Stimulated activated naive CD4-positive, alpha-beta T cell treated with Interleukin-2 at 50 U/mL for 16 hours (primary cell): Measurements from ENCODE around the gene UMODL1.

Source experiments
- DNase-seq: peaks from one replicate; lab custom pipeline; 2025; lab: John Stamatoyannopoulos, UW

Gene UMODL1

GRCh38 chr21:42190486-42190863, 119.4 kb downstream of the UMODL1 start:
- DNase-seq: no peak

DNA sequence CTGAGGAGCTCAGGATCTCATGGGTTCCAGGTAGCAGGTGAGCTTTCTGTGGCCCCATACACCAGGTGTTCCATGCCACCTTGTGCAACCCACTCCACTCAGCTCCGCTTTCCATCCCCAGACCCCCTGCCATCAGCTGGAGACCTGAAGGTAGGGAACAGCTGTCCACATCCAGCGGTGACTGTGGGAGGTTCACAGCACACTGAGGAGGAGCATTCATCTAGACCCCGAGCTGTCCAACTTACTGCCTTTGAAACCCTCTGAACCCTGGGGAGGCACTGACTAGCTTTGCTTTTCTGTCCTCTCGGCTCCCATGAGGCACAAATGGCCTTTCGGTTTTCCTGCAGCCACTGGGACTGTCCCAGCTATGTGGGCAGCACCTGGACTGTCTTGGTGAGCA, 119.9 kb downstream of the UMODL1 start:
- DNase-seq: no peak

DNA sequence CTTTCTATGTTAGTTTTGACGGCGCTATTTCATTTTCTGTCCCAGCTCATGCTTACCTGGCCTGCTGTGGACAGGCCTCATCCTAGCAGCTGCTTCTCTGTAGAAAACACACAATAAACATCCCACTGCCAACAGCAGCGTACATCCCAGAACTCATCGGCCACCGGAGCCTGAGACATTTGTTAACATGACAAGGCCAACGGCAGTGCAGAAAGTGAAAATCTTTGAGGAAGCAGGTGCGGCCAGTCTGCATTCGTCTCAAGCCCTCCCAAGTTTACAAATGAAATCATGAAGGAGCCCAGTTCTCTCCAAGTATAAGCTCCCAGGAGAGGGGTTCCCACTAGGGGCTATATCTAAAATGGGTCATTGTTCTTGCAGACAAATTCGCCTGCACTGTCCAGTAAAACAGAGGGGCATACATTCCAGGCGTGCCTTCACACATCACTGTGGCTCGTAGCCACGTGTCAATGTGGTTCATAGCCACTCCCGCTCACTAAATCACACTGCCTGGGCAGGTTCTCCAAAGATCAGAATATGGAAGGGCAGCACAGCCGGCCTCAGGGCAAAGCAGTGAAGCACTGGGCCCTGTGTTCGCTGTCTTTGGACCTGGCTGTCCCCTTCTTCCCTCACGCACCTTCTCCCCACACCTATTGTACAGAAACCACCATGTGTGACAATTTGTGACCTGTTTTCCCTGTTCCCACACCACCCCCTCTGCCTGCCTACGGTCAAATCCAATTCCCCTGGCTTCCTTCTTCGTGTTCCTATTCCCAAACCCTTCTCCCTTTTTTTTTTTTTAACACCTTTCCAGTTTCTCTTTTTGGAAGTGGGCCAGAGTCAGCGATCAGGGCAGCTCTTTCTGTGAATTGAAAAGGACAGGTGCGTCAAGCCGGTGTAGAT, 120.8 kb downstream of the UMODL1 start:
- no peak for DNase-seq
